HL-60 (cell line): ENCODE data around the gene GLYATL1B.
A peak's percentile ranks its signal among the peaks of the same experiment; 100 is the strongest.
"Not testable (repeated sequence)": the region's sequence is repeated elsewhere in the genome, so short reads cannot be mapped to it uniquely, and the experiment has no call there.

Experiments
- DNase-seq, 2 experiments: peaks; one replicate each; pipeline ENCODE4 v3.0.0-alpha.2; 2010 to 2020; ENCODE audit warnings: low read depth in 1 of 2, low spot score in 1 of 2
- H3K27ac ChIP-seq: fragments of 250-450 bp; sonication (Bioruptor Pico); replicated peaks from 2 replicates; pipeline ENCODE4 v1.5.1; 2020; ENCODE audit warnings: mild to moderate bottlenecking, moderate library complexity
- H3K27me3 ChIP-seq: fragments of 250-450 bp; sonication (Bioruptor Pico); 2 replicates; pipeline ENCODE4 v1.5.1; 2021; ENCODE audit warnings: mild to moderate bottlenecking, moderate library complexity; ENCODE audit not compliant: insufficient read depth, poor library complexity, severe bottlenecking
- H3K4me3 ChIP-seq: replicated peaks from 2 replicates; pipeline ENCODE4 v1.5.1; 2011; ENCODE audit warnings: mild to moderate bottlenecking, control low read depth, low read length; ENCODE audit not compliant: insufficient read depth
- CTCF ChIP-seq: IDR thresholded peaks from one replicate; pipeline ENCODE4 v1.5.1; 2011; ENCODE audit warnings: low read length, control low read depth, inconsistent platforms; ENCODE audit not compliant: insufficient read depth
- GABPA ChIP-seq: IDR thresholded peaks from 2 replicates; pipeline ENCODE4 v1.6.1; 2012; ENCODE audit warnings: low read depth
- POLR2AphosphoS5 ChIP-seq: IDR thresholded peaks from 2 replicates; pipeline ENCODE4 v1.6.1; 2012; ENCODE audit warnings: low read depth
- REST ChIP-seq: IDR thresholded peaks from 2 replicates; pipeline ENCODE4 v1.6.1; 2012; ENCODE audit warnings: low read depth; ENCODE audit not compliant: insufficient replicate concordance
- SPI1 ChIP-seq: IDR thresholded peaks from 2 replicates; pipeline ENCODE4 v1.6.1; 2012; ENCODE audit warnings: low read depth, mild to moderate bottlenecking, borderline replicate concordance

The GLYATL1B gene

GRCh38 chr11:59076876-59077571, 9.1 kb upstream of the GLYATL1B start:
- Histone ChIP-seq H3K27me3 (no peaks in the 10 kb centered on the region), H3K27ac (no peak overlapping the region), H3K4me3 (no peak overlapping the region)
- TF ChIP-seq GABPA (no peak), SPI1 (peak; percentile 96)
- peak in 1 of 2 experiments; percentile 53 for DNase-seq

- no peak overlapping the region for H3K27ac ChIP-seq
- H3K27me3 ChIP-seq, result no peaks in the 10 kb centered on the region
- TF ChIP-seq SPI1 (peak; percentile 7; the same call in 1 of the 2 replicates), REST (no peak)
- DNase-seq, result no peak
- no peak overlapping the region for H3K4me3 ChIP-seq
These were observed 7.7 kb upstream of the GLYATL1B start for GRCh38 chr11:59078435-59078834.

GRCh38 chr11:59079086-59079485, 7.0 kb upstream of the GLYATL1B start:
- no peaks in the 10 kb centered on the region for H3K27me3 ChIP-seq
- H3K27ac ChIP-seq, result no peak overlapping the region
- no peak overlapping the region for H3K4me3 ChIP-seq
- no peak for DNase-seq
- no peak for TF ChIP-seq SPI1
- TF ChIP-seq REST, result no peak
- TF ChIP-seq POLR2AphosphoS5, result no peak
- no peak for TF ChIP-seq CTCF
- TF ChIP-seq GABPA, result no peak

- not testable (repeated sequence) for H3K4me3 ChIP-seq, H3K27me3 ChIP-seq, H3K27ac ChIP-seq, DNase-seq
These were observed 5.7 kb upstream of the GLYATL1B start for GRCh38 chr11:59080421-59080820.

- not testable (repeated sequence) for H3K27me3 ChIP-seq, DNase-seq, H3K27ac ChIP-seq, H3K4me3 ChIP-seq
These were observed 4.6 kb upstream of the GLYATL1B start for GRCh38 chr11:59081430-59082020.

- no peak overlapping the region for H3K27ac ChIP-seq
- no peaks in the 10 kb centered on the region for H3K27me3 ChIP-seq
- DNase-seq, result no peak
- no peak overlapping the region for H3K4me3 ChIP-seq
- TF ChIP-seq REST (no peak), SPI1 (peak; percentile 87)
These were observed 2.1 kb downstream of the GLYATL1B start for GRCh38 chr11:59088162-59088561.

- not testable (repeated sequence) for H3K4me3 ChIP-seq, H3K27me3 ChIP-seq, DNase-seq, H3K27ac ChIP-seq
These were observed 7.5 kb downstream of the GLYATL1B start for GRCh38 chr11:59093576-59093975.

GRCh38 chr11:59095225-59095624, 9.1 kb downstream of the GLYATL1B start:
- DNase-seq, H3K27ac ChIP-seq, H3K4me3 ChIP-seq, H3K27me3 ChIP-seq: not testable (repeated sequence)
